ENCODE results near the gene IMPG1.

Gene IMPG1

GRCh38 chr6:76072562-76072961, at the start of gene IMPG1:
Gene IMPG1 (minus strand): TSS chr6:76072662. CDS start chr6:76072488, 174 bp downstream.
- no peak for DNase-seq

- DNase-seq = no peak
These were observed 47.8 kb upstream of the IMPG1 start for GRCh38 chr6:76120302-76120701.

- no peak for DNase-seq
These were observed 819 bp upstream of the IMPG1 start for GRCh38 chr6:76073281-76073680.

GRCh38 chr6:76057469-76057868, 15.0 kb downstream of the IMPG1 start:
- no peak for DNase-seq

- no peak for DNase-seq
These were observed 20.1 kb downstream of the IMPG1 start for GRCh38 chr6:76052314-76052713.

GRCh38 chr6:76043690-76044089, 28.8 kb downstream of the IMPG1 start:
- DNase-seq = no peak

GRCh38 chr6:76035713-76036112, 36.7 kb downstream of the IMPG1 start:
- DNase-seq = no peak

GRCh38 chr6:76026101-76026500, 46.4 kb downstream of the IMPG1 start:
- peak; percentile 5 for DNase-seq

- DNase-seq = no peak
These were observed 57.6 kb downstream of the IMPG1 start for GRCh38 chr6:76014626-76015530.

- no peak for DNase-seq
These were observed 68.3 kb downstream of the IMPG1 start for GRCh38 chr6:76004202-76004601.

- no peak for DNase-seq
These were observed 68.8 kb downstream of the IMPG1 start for GRCh38 chr6:76003686-76004085.

GRCh38 chr6:76003113-76003512, 69.3 kb downstream of the IMPG1 start:
- no peak for DNase-seq

GRCh38 chr6:76000629-76001028, 71.8 kb downstream of the IMPG1 start:
- no peak for DNase-seq

GRCh38 chr6:75997696-75998095, 74.8 kb downstream of the IMPG1 start:
- no peak for DNase-seq

- no peak for DNase-seq
These were observed 79.0 kb downstream of the IMPG1 start for GRCh38 chr6:75993236-75994162.

GRCh38 chr6:75991941-75992340, 80.5 kb downstream of the IMPG1 start:
- DNase-seq = no peak

- no peak for DNase-seq
These were observed 85.5 kb downstream of the IMPG1 start for GRCh38 chr6:75986935-75987334.

- no peak for DNase-seq
These were observed 96.6 kb downstream of the IMPG1 start for GRCh38 chr6:75975904-75976303.

- no peak for DNase-seq
These were observed 102.4 kb downstream of the IMPG1 start for GRCh38 chr6:75970093-75970492.

- no peak for DNase-seq
These were observed 104.3 kb downstream of the IMPG1 start for GRCh38 chr6:75968143-75968542.

- DNase-seq = no peak
These were observed 108.9 kb downstream of the IMPG1 start for GRCh38 chr6:75963569-75963968.

- DNase-seq = no peak
These were observed 120.3 kb downstream of the IMPG1 start for GRCh38 chr6:75952128-75952527.

GRCh38 chr6:75947935-75948334, 124.5 kb downstream of the IMPG1 start:
- no peak for DNase-seq
